ENCODE measurements around the gene SSB.
"Not testable (repeated sequence)": the region's sequence is repeated elsewhere in the genome, so short reads cannot be mapped to it uniquely, and the experiment has no call there.

Gene SSB

DNA sequence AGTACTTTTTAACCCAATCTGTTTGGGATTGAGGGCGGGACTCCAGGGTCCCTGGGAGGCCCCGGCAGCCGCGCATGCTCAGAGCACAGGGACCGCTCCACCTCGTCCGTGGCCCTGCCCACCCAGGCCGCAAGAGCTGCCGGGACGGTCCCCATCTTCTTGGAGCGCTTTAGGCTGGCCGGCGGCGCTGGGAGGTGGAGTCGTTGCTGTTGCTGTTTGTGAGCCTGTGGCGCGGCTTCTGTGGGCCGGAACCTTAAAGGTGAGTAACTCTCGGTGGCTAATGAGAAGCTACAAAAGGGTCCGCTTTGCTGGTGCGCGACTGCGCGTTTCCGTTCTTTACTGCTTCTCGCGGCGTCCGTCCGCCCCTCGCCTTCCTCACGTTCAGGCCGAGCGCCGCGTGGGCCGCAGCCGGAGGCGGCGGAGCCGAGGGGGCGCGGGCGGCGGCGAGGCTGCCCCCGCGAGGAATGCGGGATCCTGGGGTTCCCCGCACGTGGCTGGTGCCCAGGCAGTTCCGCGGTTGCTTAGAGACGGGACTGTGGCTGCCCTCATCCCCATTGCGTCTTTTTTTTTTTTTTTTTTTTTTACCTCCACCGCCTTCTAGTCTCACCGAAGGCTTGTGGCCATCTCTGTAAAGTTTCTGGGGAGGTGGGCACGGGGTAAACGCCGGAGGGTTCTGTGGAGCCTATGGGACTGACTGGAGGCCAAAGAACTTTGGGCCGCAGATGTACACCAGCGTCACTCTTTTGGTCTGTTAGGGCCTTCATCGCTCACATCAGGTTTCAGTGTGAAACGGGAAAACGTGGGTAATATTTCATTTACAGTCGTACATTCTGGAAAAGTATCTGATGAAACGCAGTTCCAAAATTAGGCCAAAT lies at the start of gene SSB:
TSS of gene SSB (plus strand) at position 154 of the 875 bp plus-strand sequence. CDS start 2,090 bp downstream, outside the sequence.
- Mint-ChIP-seq H3K9me3 (no peaks in the 10 kb centered on the region), H3K27ac (peak within 1 kb of the TSS; percentile 98), H3K36me3 (peaks cover 13% of the 10 kb centered on the region), H3K4me1 (peaks cover 35% of the 10 kb centered on the region), H3K27me3 (peaks cover 15% of the 10 kb centered on the region), H3K4me3 (peak within 1 kb of the TSS; percentile 95)
- CTCF ChIA-PET: interaction anchor here (1.2 kb wide), 1 partner anchor 26 kb away, joined by 5 read pairs; the partner anchor contains the start of gene METTL5
- DNase-seq: peak; percentile 96

DNA sequence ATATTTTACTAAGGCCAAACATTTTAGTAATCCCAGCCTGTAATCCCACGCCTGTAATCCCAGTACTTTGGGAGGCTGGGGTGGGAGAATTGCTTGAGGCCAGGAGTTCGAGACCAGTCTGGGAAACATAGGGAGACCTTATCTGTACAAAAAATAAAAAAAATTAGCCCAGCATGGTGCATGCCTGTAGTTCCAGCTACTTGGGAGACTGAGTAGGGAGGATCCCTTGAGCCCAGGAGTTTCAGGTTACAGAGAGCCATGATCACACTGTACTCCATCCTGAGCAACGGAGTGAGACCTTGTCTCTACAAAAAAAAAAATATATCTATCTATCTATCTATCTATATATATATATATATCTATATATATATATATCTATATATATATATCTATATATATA lies 45.9 kb upstream of the SSB start:
- CTCF ChIA-PET: no interaction called here
- Mint-ChIP-seq H3K27ac (no peak overlapping the region), H3K36me3 (no peaks in the 10 kb centered on the region), H3K9me3 (no peaks in the 10 kb centered on the region), H3K4me3 (no peak overlapping the region), H3K27me3 (peaks cover 4% of the 10 kb centered on the region), H3K4me1 (no peaks in the 10 kb centered on the region)
- DNase-seq: no peak

DNA sequence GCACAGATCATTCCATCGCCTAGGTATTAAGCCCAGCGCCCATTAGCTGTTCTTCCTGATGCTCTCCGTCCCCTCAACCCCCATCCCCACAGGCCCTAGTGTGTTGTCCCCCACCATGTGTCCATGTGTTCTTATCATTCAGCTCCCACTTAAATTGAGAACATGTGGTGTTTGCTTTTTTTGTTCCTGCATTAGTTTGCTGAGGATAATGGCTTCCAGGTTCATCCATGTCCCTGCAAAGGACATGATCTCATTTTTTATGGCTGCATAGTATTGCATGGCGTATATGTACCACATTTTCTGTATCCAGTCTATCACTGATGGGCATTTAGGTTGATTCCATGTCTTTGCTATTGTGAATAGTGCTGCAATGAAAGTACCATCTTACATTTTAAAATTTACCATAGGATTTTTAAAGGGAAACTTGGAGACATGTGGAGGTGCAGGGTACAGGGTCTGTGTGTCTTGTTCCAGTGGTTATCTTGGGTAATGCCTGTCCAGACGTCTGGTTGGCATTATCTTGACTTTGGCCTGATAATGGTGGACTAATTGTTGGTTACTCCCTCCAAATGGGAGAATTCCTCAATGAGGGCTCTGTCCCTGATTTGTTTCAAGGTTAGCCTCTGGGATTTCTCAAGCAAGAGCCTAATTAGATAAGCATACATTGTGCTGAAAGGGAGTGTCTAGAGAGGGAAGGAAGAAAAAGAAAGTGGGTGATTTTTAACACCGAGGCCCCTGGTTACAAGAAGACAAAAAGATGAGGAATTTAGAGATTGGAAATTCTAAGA lies 43.4 kb upstream of the SSB start:
- Mint-ChIP-seq H3K4me1 (peaks cover 4% of the 10 kb centered on the region), H3K36me3 (no peaks in the 10 kb centered on the region), H3K4me3 (no peak overlapping the region), H3K27me3 (peaks cover 4% of the 10 kb centered on the region), H3K9me3 (no peaks in the 10 kb centered on the region), H3K27ac (peak overlapping the region; percentile 39)
- CTCF ChIA-PET: no interaction called here
- DNase-seq: no peak

DNA sequence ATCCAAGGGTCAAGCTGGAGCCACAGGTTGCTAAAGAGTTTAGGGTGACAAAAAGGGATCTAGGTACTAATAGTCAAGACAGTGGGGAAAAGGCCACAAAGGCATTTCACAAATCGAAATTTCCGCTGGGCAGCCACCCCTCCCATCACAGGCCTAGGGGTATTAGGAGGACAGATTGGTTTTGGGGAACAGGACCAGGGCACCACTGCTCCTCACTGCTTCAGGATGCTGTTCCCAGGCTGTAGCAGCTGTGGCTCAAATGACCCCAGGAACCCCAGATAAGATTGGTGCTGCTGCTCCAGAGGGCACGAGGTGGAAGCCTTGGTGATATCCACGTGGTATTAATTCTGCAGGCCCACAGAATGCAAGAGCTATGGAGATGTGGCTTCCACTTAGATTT lies 42.3 kb upstream of the SSB start:
- H3K27ac Mint-ChIP-seq: no peak overlapping the region
- DNase-seq: no peak
- peaks cover 4% of the 10 kb centered on the region for H3K27me3 Mint-ChIP-seq
- no peak overlapping the region for H3K4me3 Mint-ChIP-seq
- no peaks in the 10 kb centered on the region for H3K36me3 Mint-ChIP-seq
- CTCF ChIA-PET: no interaction called here
- no peaks in the 10 kb centered on the region for H3K9me3 Mint-ChIP-seq
- H3K4me1 Mint-ChIP-seq: peaks cover 8% of the 10 kb centered on the region

DNA sequence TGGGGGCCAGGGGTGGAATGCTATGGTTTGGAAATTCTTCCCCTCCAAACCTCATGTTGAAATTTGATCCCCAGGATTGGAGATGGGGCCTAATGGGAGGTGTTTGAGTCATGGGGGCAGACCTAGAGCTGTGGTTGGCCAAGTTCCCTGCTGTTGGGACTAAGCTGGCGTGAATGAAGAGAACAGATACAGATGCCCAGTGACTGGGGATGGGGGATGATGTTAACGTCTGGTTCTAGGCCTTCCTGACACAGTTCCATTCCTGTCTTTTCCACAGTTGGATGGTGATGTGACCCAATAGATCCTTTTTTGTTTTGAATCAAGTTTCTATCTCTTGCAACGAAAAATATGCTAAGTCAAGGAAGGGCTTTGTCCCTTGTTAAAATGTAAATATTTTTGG lies 41.3 kb upstream of the SSB start:
- Mint-ChIP-seq H3K9me3 (no peaks in the 10 kb centered on the region), H3K4me1 (peaks cover 19% of the 10 kb centered on the region), H3K27me3 (peaks cover 4% of the 10 kb centered on the region), H3K4me3 (no peak overlapping the region), H3K27ac (no peak overlapping the region), H3K36me3 (no peaks in the 10 kb centered on the region)
- no peak for DNase-seq
- CTCF ChIA-PET: no interaction called here

DNA sequence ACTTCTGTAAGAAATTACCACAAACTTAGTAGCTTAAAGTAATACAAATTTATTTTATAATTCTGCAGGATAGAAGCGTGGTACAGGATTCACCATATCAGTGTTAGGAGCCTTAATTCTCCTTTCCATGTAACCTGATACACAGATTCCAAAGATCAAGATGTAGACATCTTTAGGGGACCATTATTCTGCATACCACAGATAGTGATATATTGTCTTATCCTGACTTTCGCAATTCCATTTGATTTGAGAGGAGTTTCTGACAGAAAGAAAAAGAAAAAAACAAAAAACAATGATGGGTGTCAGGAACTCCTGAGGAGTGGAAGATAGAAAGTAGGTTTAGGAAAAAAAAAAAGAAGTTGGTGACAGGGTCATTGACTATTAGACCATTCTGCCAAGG lies 40.9 kb upstream of the SSB start:
- Mint-ChIP-seq H3K36me3 (no peaks in the 10 kb centered on the region), H3K27me3 (peaks cover 4% of the 10 kb centered on the region), H3K27ac (no peak overlapping the region), H3K4me3 (no peak overlapping the region), H3K9me3 (no peaks in the 10 kb centered on the region), H3K4me1 (peaks cover 20% of the 10 kb centered on the region)
- CTCF ChIA-PET: no interaction called here
- DNase-seq: no peak

DNA sequence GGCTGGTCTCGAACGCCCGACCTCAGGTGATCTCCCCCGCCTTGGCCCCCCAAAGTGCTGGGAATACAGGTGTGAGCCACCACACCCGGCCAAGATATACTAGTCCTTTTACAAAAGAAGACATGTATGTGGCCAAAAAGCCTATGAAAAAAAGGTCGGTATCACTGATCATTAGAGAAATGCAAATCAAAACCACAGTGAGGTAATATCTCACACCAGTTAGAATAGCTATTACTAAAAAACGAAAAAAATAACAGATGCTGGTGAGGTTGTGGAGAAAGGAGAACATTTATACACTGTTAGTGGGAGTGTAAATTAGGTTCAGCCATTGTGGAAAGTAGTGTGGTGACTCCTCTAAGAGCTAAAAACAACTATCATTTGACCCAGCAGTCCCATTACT lies 38.7 kb upstream of the SSB start:
- Mint-ChIP-seq H3K4me1 (peaks cover 20% of the 10 kb centered on the region), H3K27ac (no peak overlapping the region), H3K4me3 (no peak overlapping the region), H3K9me3 (no peaks in the 10 kb centered on the region), H3K27me3 (peaks cover 4% of the 10 kb centered on the region), H3K36me3 (no peaks in the 10 kb centered on the region)
- DNase-seq: no peak
- CTCF ChIA-PET: no interaction called here

DNA sequence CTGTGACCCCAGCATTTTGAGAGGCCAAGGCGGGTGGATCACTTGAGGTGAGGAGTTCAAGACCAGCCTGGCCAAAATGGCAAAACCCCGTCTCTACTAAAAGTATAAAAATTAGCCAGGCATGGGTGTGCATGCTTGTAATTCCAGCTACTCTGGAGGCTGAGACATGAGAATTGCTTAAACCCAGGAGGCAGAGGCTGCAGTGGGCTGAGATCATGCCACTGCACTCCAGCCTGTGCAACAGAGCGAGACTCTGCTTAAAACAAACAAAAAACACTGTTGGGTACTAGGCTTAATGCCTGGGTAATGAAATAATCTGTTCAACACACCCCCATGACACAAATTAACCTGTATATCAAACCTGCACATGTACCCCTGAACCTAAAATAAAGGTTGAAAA lies 37.9 kb upstream of the SSB start:
- H3K27me3 Mint-ChIP-seq, DNase-seq, H3K4me3 Mint-ChIP-seq, H3K36me3 Mint-ChIP-seq, H3K27ac Mint-ChIP-seq, H3K9me3 Mint-ChIP-seq: not testable (repeated sequence)
- H3K4me1 Mint-ChIP-seq: peaks cover 20% of the 10 kb centered on the region
- CTCF ChIA-PET: interaction anchor here (1.2 kb wide), 1 partner anchor 10 kb away, joined by 3 read pairs; no protein-coding TSS in a partner anchor

DNA sequence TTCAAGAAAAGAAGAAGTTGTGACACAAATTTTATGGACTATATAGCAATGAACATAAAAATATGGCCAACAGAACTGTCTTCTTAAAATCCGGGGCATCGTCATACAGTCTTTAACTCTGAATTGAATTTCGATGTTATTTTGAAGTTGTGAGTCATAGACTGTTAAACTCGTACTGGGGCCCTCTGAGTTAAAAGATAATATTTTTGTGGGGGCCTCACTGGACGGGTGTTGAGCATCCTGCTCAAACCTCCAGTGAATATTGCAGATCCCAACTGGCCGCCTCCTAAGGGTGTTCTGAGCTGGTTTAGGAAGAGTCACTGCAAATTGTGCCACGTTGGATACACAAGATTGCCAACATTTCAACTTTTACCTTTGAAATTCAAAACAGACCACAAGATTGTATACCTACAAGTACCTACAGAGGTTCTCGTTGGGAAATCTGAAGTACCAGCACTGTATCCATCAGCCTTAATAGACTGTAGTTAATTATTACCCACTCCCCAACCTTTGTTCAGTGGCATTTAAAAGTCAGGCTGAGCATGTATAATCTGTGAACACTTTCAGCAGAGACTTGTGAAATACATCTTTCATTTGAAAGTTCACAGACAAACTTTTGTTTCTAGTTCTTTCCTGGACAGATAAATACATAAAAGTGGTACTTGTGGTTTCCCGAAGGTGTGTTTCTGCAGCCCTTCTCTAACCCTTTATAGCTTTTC lies 37.3 kb upstream of the SSB start:
- CTCF ChIA-PET: interaction anchor here (1.2 kb wide), 1 partner anchor 9 kb away, joined by 3 read pairs; no protein-coding TSS in a partner anchor
- Mint-ChIP-seq H3K27ac (no peak overlapping the region), H3K4me3 (no peak overlapping the region), H3K27me3 (peaks cover 4% of the 10 kb centered on the region), H3K36me3 (no peaks in the 10 kb centered on the region), H3K9me3 (no peaks in the 10 kb centered on the region), H3K4me1 (peaks cover 22% of the 10 kb centered on the region)
- no peak for DNase-seq

DNA sequence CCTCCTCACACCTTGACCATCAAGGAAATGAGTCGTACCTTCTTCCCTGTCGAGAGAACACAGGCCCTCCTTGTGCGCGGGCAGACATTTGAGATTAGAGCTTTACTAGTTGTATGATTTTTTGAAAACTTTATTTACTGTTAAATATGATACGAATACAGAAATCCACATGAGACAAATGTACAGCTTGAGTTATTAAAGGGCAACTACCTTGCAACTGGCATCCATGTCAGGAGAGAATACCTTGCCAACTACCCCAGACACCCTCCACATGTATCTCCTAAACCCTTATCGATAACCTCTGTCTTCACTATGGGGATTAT lies 36.7 kb upstream of the SSB start:
- H3K36me3 Mint-ChIP-seq: no peaks in the 10 kb centered on the region
- H3K27me3 Mint-ChIP-seq: peaks cover 3% of the 10 kb centered on the region
- peaks cover 27% of the 10 kb centered on the region for H3K4me1 Mint-ChIP-seq
- H3K4me3 Mint-ChIP-seq: no peak overlapping the region
- H3K27ac Mint-ChIP-seq: no peak overlapping the region
- no peaks in the 10 kb centered on the region for H3K9me3 Mint-ChIP-seq
- no peak for DNase-seq
- CTCF ChIA-PET: interaction anchor here (1.2 kb wide), 1 partner anchor 9 kb away, joined by 3 read pairs; no protein-coding TSS in a partner anchor

DNA sequence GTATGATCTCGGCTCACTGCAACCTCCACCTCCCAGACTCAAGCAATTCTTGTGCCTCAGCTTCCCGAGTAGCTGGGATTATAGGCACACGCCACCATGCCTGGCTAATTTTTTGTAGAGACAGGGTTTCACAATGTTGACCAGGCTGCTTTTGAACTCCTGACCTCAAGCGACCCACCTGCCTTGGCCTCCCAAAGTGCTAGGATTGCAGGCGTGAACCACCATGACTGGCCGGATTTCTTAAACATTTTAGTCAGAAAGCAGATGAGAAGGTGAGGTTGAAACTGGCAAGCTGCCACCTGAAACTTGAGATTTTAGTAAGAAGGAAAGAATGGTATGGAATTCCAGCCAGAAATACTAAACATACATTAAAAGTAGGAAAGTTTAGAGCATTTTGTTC lies 33.1 kb upstream of the SSB start:
- peaks cover 36% of the 10 kb centered on the region for H3K4me1 Mint-ChIP-seq
- no peaks in the 10 kb centered on the region for H3K9me3 Mint-ChIP-seq
- no peak for DNase-seq
- peaks cover 24% of the 10 kb centered on the region for H3K27me3 Mint-ChIP-seq
- H3K4me3 Mint-ChIP-seq: no peak overlapping the region
- no peaks in the 10 kb centered on the region for H3K36me3 Mint-ChIP-seq
- H3K27ac Mint-ChIP-seq: no peak overlapping the region
- CTCF ChIA-PET: interaction anchor here (0.8 to 1.0 kb wide), 2 partner anchors 314 to 316 kb away, joined by 3 read pairs; no protein-coding TSS in a partner anchor

DNA sequence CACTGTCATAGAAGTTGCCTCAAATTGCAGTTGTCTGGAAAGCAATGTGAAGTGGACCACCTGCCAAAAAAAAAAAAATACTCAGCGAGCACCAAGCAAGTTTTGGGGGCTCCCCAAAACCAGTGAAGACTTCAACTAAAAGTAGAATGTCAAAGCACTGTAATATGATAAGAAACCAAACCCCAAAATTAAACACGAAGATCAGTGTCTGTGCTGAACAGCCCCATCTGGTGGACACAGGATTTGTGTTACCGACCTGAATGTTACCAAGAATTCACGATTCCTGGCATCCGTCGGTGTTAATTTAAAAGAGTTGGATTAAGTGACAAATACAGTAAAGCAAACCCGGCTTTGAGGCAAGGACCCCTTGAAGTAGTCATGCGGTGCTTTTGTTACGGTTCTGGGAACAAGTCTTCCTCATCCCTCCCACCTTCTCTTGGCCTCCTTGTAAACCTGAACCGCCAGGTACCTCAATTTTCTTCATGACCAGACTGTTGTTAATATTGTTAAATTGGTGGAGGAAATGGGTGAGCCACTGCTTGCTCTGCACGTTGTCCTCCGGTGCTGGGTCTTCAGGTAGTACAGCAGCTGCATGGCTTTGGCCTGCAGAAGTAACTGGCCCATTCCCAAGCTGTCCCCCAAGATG lies 31.3 kb upstream of the SSB start:
- CTCF ChIA-PET: interaction anchor here (0.7 to 1.7 kb wide), 3 partner anchors 10 to 23 kb away, joined by 3 to 4 read pairs (median 3); no protein-coding TSS in a partner anchor
- DNase-seq: peak; percentile 72
- Mint-ChIP-seq H3K4me1 (peaks cover 24% of the 10 kb centered on the region), H3K27me3 (peaks cover 24% of the 10 kb centered on the region), H3K4me3 (peak overlapping the region; percentile 12), H3K27ac (peak overlapping the region; percentile 42), H3K9me3 (no peaks in the 10 kb centered on the region), H3K36me3 (no peaks in the 10 kb centered on the region)

DNA sequence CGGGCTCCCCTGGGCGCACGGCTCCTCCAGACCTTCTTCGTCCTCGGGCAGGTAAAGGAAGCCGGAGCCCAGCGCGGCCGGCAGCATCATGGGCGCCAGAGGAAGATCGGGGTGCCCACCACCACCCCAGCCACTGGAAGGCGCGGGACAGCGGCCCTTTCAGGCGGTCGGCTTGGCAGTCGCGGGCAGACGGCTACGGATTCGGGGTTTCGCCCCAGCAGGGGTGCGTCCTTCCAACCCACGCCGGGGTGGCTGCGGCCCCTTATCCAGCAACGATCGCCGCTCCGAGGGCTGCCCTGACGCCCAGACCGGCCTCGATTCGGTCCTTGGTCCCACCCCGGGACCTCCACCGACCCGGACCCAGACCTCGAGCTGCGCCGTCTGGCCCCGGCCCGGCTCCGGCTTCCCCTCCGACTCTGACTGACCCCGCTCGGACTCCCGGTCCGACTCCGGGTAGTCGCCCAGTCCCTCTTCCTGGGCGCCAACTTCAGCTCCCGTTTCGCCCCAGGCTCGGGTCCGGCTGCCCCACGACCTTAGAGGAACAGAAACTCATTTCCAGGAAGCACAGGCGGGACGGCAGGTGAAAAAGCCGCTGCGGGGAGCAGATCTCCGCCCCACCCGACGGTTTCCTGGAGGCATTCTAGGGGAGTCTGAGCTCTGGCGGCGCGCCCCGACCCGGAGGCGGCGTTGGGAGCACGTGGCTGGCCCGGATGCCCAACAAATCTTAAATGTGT lies 30.2 kb upstream of the SSB start:
- peaks cover 24% of the 10 kb centered on the region for H3K27me3 Mint-ChIP-seq
- peak; percentile 65 for DNase-seq
- CTCF ChIA-PET: interaction anchor here (0.7 to 1.7 kb wide), 3 partner anchors 9 to 22 kb away, joined by 3 to 4 read pairs (median 3); no protein-coding TSS in a partner anchor
- no peaks in the 10 kb centered on the region for H3K9me3 Mint-ChIP-seq
- peak overlapping the region; percentile 68 for H3K4me3 Mint-ChIP-seq
- peaks cover 23% of the 10 kb centered on the region for H3K4me1 Mint-ChIP-seq
- H3K36me3 Mint-ChIP-seq: no peaks in the 10 kb centered on the region
- no peak overlapping the region for H3K27ac Mint-ChIP-seq

All from activated naive CD4-positive, alpha-beta T cell treated with anti-CD3 and anti-CD28 coated beads, Interleukin-2, amount 10 ng/mL, durations not matched to agents 7 days and 5 days (primary cell).